HepG2 (cell line): ENCODE measurements around the gene OR9A2. TPM values are rescaled to one million over a fixed set of nuclear protein-coding genes. Genes with fewer than 3 reads are reported as not detected.

ENCODE experiments used
- ATAC-seq: fragments of 200-7000 bp; cut with Tn5 transposase; 3 replicates; pipeline ENCODE4 v1.9.1; 2020; ENCODE audit warnings: mild to moderate bottlenecking, moderate library complexity
- BruUV-seq: library from RNA; stranded (reverse); fragments of 400-500 nt; replicated peaks from 2 replicates; lab custom pipeline; 2021; lab: Mats Ljungman, UMichigan
- CTCF ChIA-PET: fragments of 300-600 bp; formaldehyde crosslinking; extraction: SDS; loops from one replicate; lab custom pipeline; 2021; ENCODE audit warnings: low total read pairs, inconsistent platforms, low intra/inter-chr PET ratio; lab: Yijun Ruan, JAX
- POLR2A ChIA-PET: fragments of 350-600 bp; sonication (Branson Sonifier 250); formaldehyde crosslinking; loops from one replicate; lab custom pipeline; 2020; ENCODE audit warnings: antibody characterized with exemption, inconsistent platforms; lab: Yijun Ruan, JAX
- DNase-seq: peaks from one replicate; pipeline ENCODE4 v3.0.0-alpha.2; 2015; ENCODE audit warnings: low spot score
- FAIRE-seq: peaks from 3 replicates; lab custom pipeline; 2011; peaks lifted over from hg19 to GRCh38; lab: Jason Lieb, UNC
- H2AFZ ChIP-seq: one replicate; pipeline ENCODE4 v1.6.1; 2011; ENCODE audit warnings: low read length, inconsistent platforms
- H3K27ac ChIP-seq: fragments of 300-600 bp; 3 replicates; pipeline ENCODE4 v1.8.0; 2011; ENCODE audit warnings: mixed run types, mild to moderate bottlenecking, mixed read lengths, low read length, inconsistent platforms; ENCODE audit not compliant: insufficient read depth; ENCODE audit errors: extremely low read length
- H3K27me3 ChIP-seq, 2 experiments: fragments of 200-600 bp in 1 of 2; 2 replicates in 1 of 2; 3 replicates in 1 of 2; pipeline versions ENCODE4 v1.6.0 to v1.8.0; 2011; ENCODE audit warnings: low read length in 2 of 2, mild to moderate bottlenecking in 2 of 2, moderate library complexity in 2 of 2, inconsistent platforms in 1 of 2; ENCODE audit not compliant: insufficient read depth in 2 of 2, control insufficient read depth in 1 of 2
- H3K36me3 ChIP-seq, 2 experiments: fragments of 200-600 bp in 1 of 2; replicated peaks in 1 of 2; 2 replicates in 1 of 2; 3 replicates in 1 of 2; pipeline versions ENCODE4 v1.5.1 to v1.8.0; 2011; ENCODE audit warnings: low read length in 2 of 2, inconsistent platforms in 1 of 2; ENCODE audit not compliant: insufficient read depth in 2 of 2, control insufficient read depth in 1 of 2
- H3K4me1 ChIP-seq: 2 replicates; pipeline ENCODE4 v1.5.1; 2012; ENCODE audit warnings: low read length, inconsistent platforms; ENCODE audit not compliant: insufficient read depth
- H3K4me2 ChIP-seq: 2 replicates; pipeline ENCODE4 v1.6.0; 2011; ENCODE audit warnings: low read depth, low read length, inconsistent platforms
- H3K4me3 ChIP-seq, 3 experiments: fragments of 200-600 bp in 1 of 3; sonication (generic), shearing (Covaris generic) in 1 of 3; replicated peaks in 1 of 3; 2 replicates each; pipeline ENCODE4 v1.5.1; 2011 to 2016; ENCODE audit warnings: low read length in 3 of 3, inconsistent platforms in 2 of 3, low read depth in 2 of 3, mild to moderate bottlenecking in 2 of 3, control low read depth in 1 of 3, mixed read lengths in 1 of 3; ENCODE audit not compliant: insufficient read depth in 1 of 3
- H3K79me2 ChIP-seq: one replicate; pipeline ENCODE4 v1.6.1; 2011; ENCODE audit warnings: low read length, inconsistent platforms; ENCODE audit not compliant: insufficient read depth
- H3K9ac ChIP-seq: 2 replicates; pipeline ENCODE4 v1.6.0; 2011; ENCODE audit warnings: mild to moderate bottlenecking, low read depth, low read length, inconsistent platforms; ENCODE audit not compliant: insufficient read depth
- H3K9me3 ChIP-seq: 2 replicates; pipeline ENCODE4 v1.5.1; 2012; ENCODE audit warnings: mild to moderate bottlenecking, low read length
- H4K20me1 ChIP-seq: 2 replicates; pipeline ENCODE4 v1.6.0; 2011; ENCODE audit warnings: inconsistent platforms, mild to moderate bottlenecking, low read length, moderate library complexity; ENCODE audit not compliant: insufficient read depth
- GATA4 ChIP-seq: sonication (generic); IDR thresholded peaks from 2 replicates; pipeline ENCODE4 v1.6.1; 2016; ENCODE audit warnings: antibody characterized with exemption, low read depth, borderline replicate concordance
- HNF1B ChIP-seq: sonication (generic); formaldehyde crosslinking; IDR thresholded peaks from 2 replicates; pipeline ENCODE4 v1.5.1; 2020; ENCODE audit warnings: mild to moderate bottlenecking, moderate library complexity, missing genetic modification reagents
- NFE2L2 ChIP-seq: fragments of 150-350 bp; IDR thresholded peaks from 2 replicates; pipeline ENCODE4 v1.6.1; 2014; ENCODE audit warnings: low read length
- SMYD3 ChIP-seq: sonication (generic); formaldehyde crosslinking; IDR thresholded peaks from 2 replicates; pipeline ENCODE4 v1.8.1; 2023; ENCODE audit warnings: mild to moderate bottlenecking, missing genetic modification reagents
- SYNCRIP ChIP-seq: fragments of 200-400 bp; formaldehyde crosslinking; IDR thresholded peaks from 2 replicates; pipeline ENCODE4 v1.6.1; 2018; ENCODE audit warnings: mild to moderate bottlenecking, low read depth, low read length; ENCODE audit not compliant: insufficient read depth
- ZEB1 ChIP-seq: IDR thresholded peaks from 2 replicates; pipeline ENCODE4 v1.6.1; 2012; ENCODE audit warnings: mild to moderate bottlenecking, low read depth, inconsistent platforms; ENCODE audit not compliant: insufficient replicate concordance
- WGBS: methylation state at CpG from one replicate; pipeline ENCODE4 v1.1.6; 2017; ENCODE audit warnings: low lambda C conversion rate; 5-methylcytosine and 5-hydroxymethylcytosine counted together
- in situ Hi-C: cut with HindIII; loops from 2 replicates; pipeline ENCODE4 v1.10.0; 2017; ENCODE audit warnings: low pct_unique_long_range_greater_than_20kb; ENCODE audit not compliant: extremely low pct_ligation_motif_present
- intact Hi-C: fragments of 100-400 bp; cut with micrococcal nuclease; formaldehyde crosslinking; loops from one replicate; pipeline ENCODE4 v1.10.0; 2022; ENCODE audit not compliant: unreplicated experiment
- polyA plus RNA-seq, 8 experiments: library from polyadenylated mRNA; depleted of rRNA in 3 of 8; stranded (reverse) in 7 of 8; unstranded in 1 of 8; fragments of >200 nt; fragmentation: Illumina TruSeq in 4 of 8; extraction: Trizol in 4 of 8; gene quantifications; 2 replicates each; pipeline versions ENCODE4 v1.2.1 to v1.2.3, GENCODE V29; 2011 to 2016; ENCODE audit warnings: low read depth in 4 of 8, missing spikeins in 1 of 8, mixed read lengths in 1 of 8; ENCODE audit not compliant: insufficient read depth in 1 of 8
- total RNA-seq, 5 experiments: library from RNA; depleted of rRNA; stranded (reverse); fragments of >200 nt; fragmentation: Illumina TruSeq; extraction: Trizol; gene quantifications; 2 replicates each; pipeline ENCODE4 v1.2.3, GENCODE V29; 2016; ENCODE audit warnings: low read depth in 1 of 5
- TF ChIP-seq, protein P1 (sequence below): sonication (generic); formaldehyde crosslinking; IDR thresholded peaks from one replicate; pipeline ENCODE4 v1.5.1; 2020; ENCODE audit warnings: mild to moderate bottlenecking, missing genetic modification reagents; ENCODE audit errors: not compliant biosample characterization

Gene OR9A2
- total and polyA plus RNA-seq, 2 of the 13 experiments (the other 11 are each of a cell fraction or from before 2014, with no cell fraction given) = not detected

DNA sequence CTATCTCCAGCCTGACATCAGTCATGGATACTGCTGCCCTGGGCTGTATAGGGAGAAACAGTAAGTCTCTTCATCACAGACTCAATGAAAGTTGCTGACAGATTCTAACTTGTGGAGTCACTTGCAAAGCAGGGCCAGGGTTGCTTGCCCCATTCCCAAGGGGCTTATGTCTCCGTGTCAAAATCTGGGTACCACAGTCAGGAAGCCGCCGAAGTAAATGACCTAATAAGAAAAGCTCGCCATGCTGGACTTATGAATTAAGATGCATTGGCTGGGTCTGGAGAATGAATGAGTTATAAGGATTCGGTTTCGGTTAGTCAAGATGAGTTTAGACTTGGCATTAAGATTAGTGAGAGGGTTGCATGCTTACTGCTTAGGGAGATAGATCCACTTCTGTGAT is 14.4 kb upstream of the OR9A2 start:
- no peaks in the 10 kb centered on the region for H3K9me3 ChIP-seq
- no peak overlapping the region for H3K9ac ChIP-seq
- no TSS peak for BruUV-seq
- no peaks in the 10 kb centered on the region for H3K36me3 ChIP-seq
- FAIRE-seq (no peak), ATAC-seq (no peak), DNase-seq (no peak)
- in situ Hi-C loops (no loop called here), intact Hi-C loops (no loop called here)
- H2AFZ ChIP-seq = no peak overlapping the region
- POLR2A ChIA-PET = no interaction called here
- no peaks in the 10 kb centered on the region for H3K79me2 ChIP-seq
- H3K27me3 ChIP-seq = no peaks in the 10 kb centered on the region; a peak in 3 of 5 replicates
- H3K27ac ChIP-seq = no peak overlapping the region
- TF ChIP-seq SMYD3 = no peak
- 84% methylated on average over 6 of the region's 6 CpGs for WGBS
- CTCF ChIA-PET = no interaction called here
- H3K4me2 ChIP-seq = no peak overlapping the region
- H4K20me1 ChIP-seq = no peaks in the 10 kb centered on the region
- no peak overlapping the region for H3K4me3 ChIP-seq
- peaks cover 23% of the 10 kb centered on the region for H3K4me1 ChIP-seq

DNA sequence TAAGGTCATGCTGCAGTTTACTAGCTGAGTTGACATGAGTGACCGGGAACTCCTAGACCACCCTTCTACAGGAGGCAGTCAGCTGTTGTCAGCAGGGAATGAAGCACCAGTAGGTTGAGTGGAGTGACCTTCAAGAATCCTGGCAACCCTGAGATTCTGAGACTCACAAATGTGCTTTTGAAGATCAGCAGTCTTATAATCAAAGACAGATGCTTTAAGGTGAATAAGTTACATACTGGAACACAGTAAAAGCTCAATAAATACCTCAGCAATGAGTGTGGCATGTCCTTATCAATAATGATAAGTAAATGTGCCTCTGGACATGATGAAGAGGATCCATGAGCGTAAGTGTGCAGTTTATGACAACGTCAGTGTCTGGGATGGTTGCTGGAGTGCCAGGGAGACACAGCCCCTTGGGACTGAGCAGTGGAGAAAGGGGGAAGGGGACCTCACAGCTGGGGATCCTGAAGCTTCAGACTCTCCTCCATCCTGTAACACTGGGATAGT is 13.3 kb upstream of the OR9A2 start:
- Histone ChIP-seq H2AFZ (no peak overlapping the region), H3K27ac (no peak overlapping the region), H3K4me2 (no peak overlapping the region), H3K36me3 (no peaks in the 10 kb centered on the region), H3K79me2 (no peaks in the 10 kb centered on the region), H3K9ac (no peak overlapping the region), H3K4me3 (no peak overlapping the region), H3K27me3 (no peaks in the 10 kb centered on the region; a peak in 3 of 5 replicates), H3K4me1 (peaks cover 23% of the 10 kb centered on the region), H4K20me1 (no peaks in the 10 kb centered on the region), H3K9me3 (no peaks in the 10 kb centered on the region)
- in situ Hi-C loops = no loop called here
- DNase-seq (no peak), FAIRE-seq (no peak), ATAC-seq (no peak)
- no TSS peak for BruUV-seq
- WGBS = 12% methylated on average over 3 of the region's 3 CpGs
- POLR2A ChIA-PET = no interaction called here
- intact Hi-C loops = no loop called here
- CTCF ChIA-PET = no interaction called here
- TF ChIP-seq GATA4 = no peak
- TF ChIP-seq HNF1B (CRISPR knock-in tag) = no peak
- TF ChIP-seq, protein P1, sequence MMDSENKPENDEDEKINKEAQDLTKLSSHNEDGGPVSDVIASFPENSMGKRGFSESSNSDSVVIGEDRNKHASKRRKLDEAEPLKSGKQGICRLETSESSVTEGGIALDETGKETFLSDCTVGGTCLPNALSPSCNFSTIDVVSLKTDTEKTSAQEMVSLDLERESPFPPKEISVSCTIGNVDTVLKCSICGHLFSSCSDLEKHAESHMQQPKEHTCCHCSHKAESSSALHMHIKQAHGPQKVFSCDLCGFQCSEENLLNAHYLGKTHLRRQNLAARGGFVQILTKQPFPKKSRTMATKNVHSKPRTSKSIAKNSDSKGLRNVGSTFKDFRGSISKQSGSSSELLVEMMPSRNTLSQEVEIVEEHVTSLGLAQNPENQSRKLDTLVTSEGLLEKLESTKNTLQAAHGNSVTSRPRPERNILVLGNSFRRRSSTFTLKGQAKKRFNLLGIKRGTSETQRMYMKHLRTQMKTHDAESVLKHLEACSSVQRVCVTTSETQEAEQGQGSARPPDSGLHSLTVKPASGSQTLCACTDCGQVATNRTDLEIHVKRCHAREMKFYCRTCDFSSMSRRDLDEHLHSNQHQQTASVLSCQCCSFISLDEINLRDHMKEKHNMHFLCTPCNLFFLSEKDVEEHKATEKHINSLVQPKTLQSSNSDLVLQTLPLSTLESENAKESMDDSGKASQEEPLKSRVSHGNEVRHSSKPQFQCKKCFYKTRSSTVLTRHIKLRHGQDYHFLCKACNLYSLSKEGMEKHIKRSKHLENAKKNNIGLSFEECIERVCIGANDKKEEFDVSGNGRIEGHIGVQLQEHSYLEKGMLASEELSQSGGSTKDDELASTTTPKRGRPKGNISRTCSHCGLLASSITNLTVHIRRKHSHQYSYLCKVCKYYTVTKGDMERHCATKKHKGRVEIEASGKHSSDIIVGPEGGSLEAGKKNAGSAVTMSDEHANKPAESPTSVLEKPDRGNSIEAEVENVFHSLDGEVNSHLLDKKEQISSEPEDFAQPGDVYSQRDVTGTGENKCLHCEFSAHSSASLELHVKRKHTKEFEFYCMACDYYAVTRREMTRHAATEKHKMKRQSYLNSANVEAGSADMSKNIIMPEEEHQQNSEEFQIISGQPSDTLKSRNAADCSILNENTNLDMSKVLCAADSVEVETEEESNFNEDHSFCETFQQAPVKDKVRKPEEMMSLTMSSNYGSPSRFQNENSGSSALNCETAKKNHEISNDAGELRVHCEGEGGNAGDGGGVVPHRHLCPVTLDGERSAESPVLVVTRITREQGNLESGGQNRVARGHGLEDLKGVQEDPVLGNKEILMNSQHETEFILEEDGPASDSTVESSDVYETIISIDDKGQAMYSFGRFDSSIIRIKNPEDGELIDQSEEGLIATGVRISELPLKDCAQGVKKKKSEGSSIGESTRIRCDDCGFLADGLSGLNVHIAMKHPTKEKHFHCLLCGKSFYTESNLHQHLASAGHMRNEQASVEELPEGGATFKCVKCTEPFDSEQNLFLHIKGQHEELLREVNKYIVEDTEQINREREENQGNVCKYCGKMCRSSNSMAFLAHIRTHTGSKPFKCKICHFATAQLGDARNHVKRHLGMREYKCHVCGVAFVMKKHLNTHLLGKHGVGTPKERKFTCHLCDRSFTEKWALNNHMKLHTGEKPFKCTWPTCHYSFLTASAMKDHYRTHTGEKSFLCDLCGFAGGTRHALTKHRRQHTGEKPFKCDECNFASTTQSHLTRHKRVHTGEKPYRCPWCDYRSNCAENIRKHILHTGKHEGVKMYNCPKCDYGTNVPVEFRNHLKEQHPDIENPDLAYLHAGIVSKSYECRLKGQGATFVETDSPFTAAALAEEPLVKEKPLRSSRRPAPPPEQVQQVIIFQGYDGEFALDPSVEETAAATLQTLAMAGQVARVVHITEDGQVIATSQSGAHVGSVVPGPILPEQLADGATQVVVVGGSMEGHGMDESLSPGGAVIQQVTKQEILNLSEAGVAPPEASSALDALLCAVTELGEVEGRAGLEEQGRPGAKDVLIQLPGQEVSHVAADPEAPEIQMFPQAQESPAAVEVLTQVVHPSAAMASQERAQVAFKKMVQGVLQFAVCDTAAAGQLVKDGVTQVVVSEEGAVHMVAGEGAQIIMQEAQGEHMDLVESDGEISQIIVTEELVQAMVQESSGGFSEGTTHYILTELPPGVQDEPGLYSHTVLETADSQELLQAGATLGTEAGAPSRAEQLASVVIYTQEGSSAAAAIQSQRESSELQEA (CRISPR knock-in tag) = no peak
- TF ChIP-seq NFE2L2 = no peak
- no peak for TF ChIP-seq SYNCRIP
- no peak for TF ChIP-seq ZEB1
